GM23338 (cell line): Measurements from ENCODE around the gene ESM1. TPM values are rescaled to one million over a fixed set of nuclear protein-coding genes. Genes with fewer than 3 reads are reported as not detected.
A peak's percentile ranks its signal among the peaks of the same experiment; 100 is the strongest.

ENCODE experiments used
- ATAC-seq: fragments of 200-7000 bp; cut with Tn5 transposase; 3 replicates; pipeline ENCODE4 v1.9.1; 2020
- DNase-seq: peaks from one replicate; pipeline ENCODE4 v3.0.0-alpha.2; 2015; ENCODE audit warnings: low spot score
- H2AFZ ChIP-seq: fragments of 200-600 bp; sonication (generic); 2 replicates; pipeline ENCODE4 v1.8.0; 2016; ENCODE audit warnings: antibody characterized with exemption, mild to moderate bottlenecking, moderate library complexity
- H3F3A ChIP-seq: fragments of 200-600 bp; sonication (generic); replicated peaks from 2 replicates; pipeline ENCODE4 v1.8.0; 2017; ENCODE audit warnings: antibody characterized with exemption, mixed run types, low read depth
- H3K27ac ChIP-seq: fragments of 200-600 bp; sonication (generic); 2 replicates; pipeline ENCODE4 v1.6.1; 2016; ENCODE audit warnings: low read depth
- H3K27me3 ChIP-seq: fragments of 200-600 bp; sonication (generic); 2 replicates; pipeline ENCODE4 v1.8.0; 2016; ENCODE audit warnings: mild to moderate bottlenecking, mixed run types, moderate library complexity; ENCODE audit not compliant: insufficient read depth
- H3K36me3 ChIP-seq: fragments of 200-600 bp; sonication (generic); 2 replicates; pipeline ENCODE4 v1.8.0; 2016; ENCODE audit warnings: mild to moderate bottlenecking; ENCODE audit not compliant: insufficient read depth
- H3K4me1 ChIP-seq: fragments of 200-600 bp; sonication (generic); 2 replicates; pipeline ENCODE4 v1.8.0; 2016; ENCODE audit warnings: mild to moderate bottlenecking, moderate library complexity; ENCODE audit not compliant: insufficient read depth
- H3K4me2 ChIP-seq: fragments of 200-600 bp; sonication (generic); 2 replicates; pipeline ENCODE4 v1.7.1; 2017; ENCODE audit warnings: mixed run types
- H3K4me3 ChIP-seq: fragments of 200-600 bp; sonication (generic); 2 replicates; pipeline ENCODE4 v1.6.1; 2016; ENCODE audit warnings: mixed run types
- H3K79me2 ChIP-seq: fragments of 200-600 bp; sonication (generic); replicated peaks from 2 replicates; pipeline ENCODE4 v1.8.0; 2017; ENCODE audit warnings: mild to moderate bottlenecking; ENCODE audit not compliant: insufficient read depth
- H3K9me2 ChIP-seq: fragments of 200-600 bp; sonication (generic); 2 replicates; pipeline ENCODE4 v1.8.0; 2017; ENCODE audit not compliant: insufficient read depth
- H4K20me1 ChIP-seq: fragments of 200-600 bp; sonication (generic); replicated peaks from 2 replicates; pipeline ENCODE4 v1.8.0; 2017; ENCODE audit warnings: mild to moderate bottlenecking; ENCODE audit not compliant: insufficient read depth
- H3K27ac Mint-ChIP-seq: 2 replicates; pipeline ENCODE4 v1.8.0; 2020; ENCODE audit warnings: inconsistent platforms, mild to moderate bottlenecking, moderate library complexity, mixed read lengths
- H3K27me3 Mint-ChIP-seq: 3 replicates; pipeline ENCODE4 v1.8.0; 2022; ENCODE audit warnings: low read depth, mild to moderate bottlenecking, moderate library complexity, mixed read lengths, inconsistent platforms; ENCODE audit not compliant: insufficient read depth, poor library complexity
- H3K36me3 Mint-ChIP-seq: 3 replicates; pipeline ENCODE4 v1.8.0; 2021; ENCODE audit warnings: low read depth, mild to moderate bottlenecking, inconsistent platforms, moderate library complexity, mixed read lengths
- H3K4me1 Mint-ChIP-seq: 3 replicates; pipeline ENCODE4 v1.8.0; 2020; ENCODE audit warnings: mild to moderate bottlenecking, inconsistent platforms, mixed read lengths
- H3K4me3 Mint-ChIP-seq: 3 replicates; pipeline ENCODE4 v1.8.0; 2021; ENCODE audit warnings: moderate library complexity, mild to moderate bottlenecking, inconsistent platforms, mixed read lengths
- H3K9me3 Mint-ChIP-seq: 3 replicates; pipeline ENCODE4 v1.8.0; 2020; ENCODE audit warnings: moderate library complexity, mild to moderate bottlenecking, inconsistent platforms, mixed read lengths
- CREB1 ChIP-seq: fragments of 250-450 bp; sonication (Bioruptor Pico); IDR thresholded peaks from 2 replicates; pipeline ENCODE4 v1.5.0; 2020; ENCODE audit warnings: low read depth, mild to moderate bottlenecking, moderate library complexity
- EZH2 ChIP-seq: fragments of 200-600 bp; sonication (generic); IDR thresholded peaks from one replicate; pipeline ENCODE4 v1.8.0; 2017; ENCODE audit warnings: antibody characterized with exemption, mild to moderate bottlenecking, low read depth; ENCODE audit not compliant: unreplicated experiment
- EZH2phosphoT487 ChIP-seq: fragments of 200-600 bp; sonication (generic); IDR thresholded peaks from one replicate; pipeline ENCODE4 v1.8.1; 2018; ENCODE audit warnings: antibody characterized with exemption; ENCODE audit not compliant: unreplicated experiment
- JUNB ChIP-seq: IDR thresholded peaks from one replicate; pipeline ENCODE4 v1.6.1; 2016; ENCODE audit warnings: antibody characterized with exemption; ENCODE audit not compliant: unreplicated experiment
- POLR2AphosphoS5 ChIP-seq: IDR thresholded peaks from 2 replicates; pipeline ENCODE4 v1.6.1; 2016; ENCODE audit warnings: antibody characterized with exemption, low read depth
- STAT1 ChIP-seq: IDR thresholded peaks from one replicate; pipeline ENCODE4 v1.6.1; 2016; ENCODE audit warnings: antibody characterized with exemption; ENCODE audit not compliant: unreplicated experiment
- ZNF114 ChIP-seq: fragments of 250-450 bp; sonication (Bioruptor Pico); IDR thresholded peaks from 2 replicates; pipeline ENCODE4 v1.5.0; 2020; ENCODE audit warnings: mild to moderate bottlenecking, moderate library complexity
- ZNF331 ChIP-seq: fragments of 250-450 bp; sonication (Bioruptor Pico); IDR thresholded peaks from 2 replicates; pipeline ENCODE4 v1.5.0; 2020; ENCODE audit warnings: low read depth, mild to moderate bottlenecking, moderate library complexity
- polyA plus RNA-seq: library from polyadenylated mRNA; unstranded; fragments of >200 nt; fragmentation: Nextera tagmentation; extraction: Ambion mirVana; gene quantifications from 2 replicates; pipeline ENCODE4 v1.2.1, GENCODE V29; 2016
- total RNA-seq: library from RNA; depleted of rRNA; stranded (reverse); fragments of >200 nt; shearing (Covaris generic); gene quantifications from 2 replicates; pipeline ENCODE4 v1.2.3, GENCODE V29; 2014
- TF ChIP-seq, protein P1 (sequence below): IDR thresholded peaks from one replicate; pipeline ENCODE4 v1.6.1; 2018; ENCODE audit warnings: antibody characterized with exemption; ENCODE audit not compliant: unreplicated experiment
- TF ChIP-seq, protein P2 (sequence below): IDR thresholded peaks from 2 replicates; pipeline ENCODE4 v1.6.1; 2016; ENCODE audit warnings: antibody characterized with exemption
- TF ChIP-seq, protein P3 (sequence below), 2 experiments: fragments of 200-600 bp in 1 of 2; sonication (generic) in 1 of 2; conservative IDR thresholded peaks; 2 replicates each; pipeline versions ENCODE4 v1.5.1 to v1.6.1; 2016 to 2017; ENCODE audit warnings: antibody characterized with exemption in 2 of 2, low read depth in 2 of 2, mild to moderate bottlenecking in 2 of 2, moderate library complexity in 1 of 2

Gene ESM1
- total and polyA plus RNA-seq, 2 experiments from 2014 or later, result 0.14 TPM; not detected in 1

DNA sequence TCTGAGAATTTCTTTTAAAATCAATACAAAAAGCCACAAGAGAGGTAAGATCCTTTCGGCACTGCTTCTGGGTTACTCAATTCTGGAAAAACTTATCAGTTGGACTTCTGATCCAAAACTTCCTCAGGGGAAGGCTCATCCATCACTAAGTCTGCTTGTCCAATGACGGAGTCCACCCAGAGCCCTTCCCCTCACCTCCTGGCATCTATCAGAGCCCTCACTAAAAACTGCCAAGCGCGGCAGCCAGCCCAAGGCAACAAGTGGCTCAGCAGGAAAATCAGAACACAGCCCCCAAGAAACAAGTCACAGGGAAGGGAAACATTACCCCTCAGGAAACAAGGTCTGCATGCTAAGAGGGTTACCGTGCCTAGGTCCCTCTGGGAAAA lies 869 bp upstream of the ESM1 start (continued):
- TF ChIP-seq, protein P1, sequence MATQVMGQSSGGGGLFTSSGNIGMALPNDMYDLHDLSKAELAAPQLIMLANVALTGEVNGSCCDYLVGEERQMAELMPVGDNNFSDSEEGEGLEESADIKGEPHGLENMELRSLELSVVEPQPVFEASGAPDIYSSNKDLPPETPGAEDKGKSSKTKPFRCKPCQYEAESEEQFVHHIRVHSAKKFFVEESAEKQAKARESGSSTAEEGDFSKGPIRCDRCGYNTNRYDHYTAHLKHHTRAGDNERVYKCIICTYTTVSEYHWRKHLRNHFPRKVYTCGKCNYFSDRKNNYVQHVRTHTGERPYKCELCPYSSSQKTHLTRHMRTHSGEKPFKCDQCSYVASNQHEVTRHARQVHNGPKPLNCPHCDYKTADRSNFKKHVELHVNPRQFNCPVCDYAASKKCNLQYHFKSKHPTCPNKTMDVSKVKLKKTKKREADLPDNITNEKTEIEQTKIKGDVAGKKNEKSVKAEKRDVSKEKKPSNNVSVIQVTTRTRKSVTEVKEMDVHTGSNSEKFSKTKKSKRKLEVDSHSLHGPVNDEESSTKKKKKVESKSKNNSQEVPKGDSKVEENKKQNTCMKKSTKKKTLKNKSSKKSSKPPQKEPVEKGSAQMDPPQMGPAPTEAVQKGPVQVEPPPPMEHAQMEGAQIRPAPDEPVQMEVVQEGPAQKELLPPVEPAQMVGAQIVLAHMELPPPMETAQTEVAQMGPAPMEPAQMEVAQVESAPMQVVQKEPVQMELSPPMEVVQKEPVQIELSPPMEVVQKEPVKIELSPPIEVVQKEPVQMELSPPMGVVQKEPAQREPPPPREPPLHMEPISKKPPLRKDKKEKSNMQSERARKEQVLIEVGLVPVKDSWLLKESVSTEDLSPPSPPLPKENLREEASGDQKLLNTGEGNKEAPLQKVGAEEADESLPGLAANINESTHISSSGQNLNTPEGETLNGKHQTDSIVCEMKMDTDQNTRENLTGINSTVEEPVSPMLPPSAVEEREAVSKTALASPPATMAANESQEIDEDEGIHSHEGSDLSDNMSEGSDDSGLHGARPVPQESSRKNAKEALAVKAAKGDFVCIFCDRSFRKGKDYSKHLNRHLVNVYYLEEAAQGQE, result no peak
- TF ChIP-seq CREB1 (CRISPR knock-in tag), result no peak
- TF ChIP-seq, protein P2, sequence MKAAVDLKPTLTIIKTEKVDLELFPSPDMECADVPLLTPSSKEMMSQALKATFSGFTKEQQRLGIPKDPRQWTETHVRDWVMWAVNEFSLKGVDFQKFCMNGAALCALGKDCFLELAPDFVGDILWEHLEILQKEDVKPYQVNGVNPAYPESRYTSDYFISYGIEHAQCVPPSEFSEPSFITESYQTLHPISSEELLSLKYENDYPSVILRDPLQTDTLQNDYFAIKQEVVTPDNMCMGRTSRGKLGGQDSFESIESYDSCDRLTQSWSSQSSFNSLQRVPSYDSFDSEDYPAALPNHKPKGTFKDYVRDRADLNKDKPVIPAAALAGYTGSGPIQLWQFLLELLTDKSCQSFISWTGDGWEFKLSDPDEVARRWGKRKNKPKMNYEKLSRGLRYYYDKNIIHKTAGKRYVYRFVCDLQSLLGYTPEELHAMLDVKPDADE, result no peak
- TF ChIP-seq, protein P3, sequence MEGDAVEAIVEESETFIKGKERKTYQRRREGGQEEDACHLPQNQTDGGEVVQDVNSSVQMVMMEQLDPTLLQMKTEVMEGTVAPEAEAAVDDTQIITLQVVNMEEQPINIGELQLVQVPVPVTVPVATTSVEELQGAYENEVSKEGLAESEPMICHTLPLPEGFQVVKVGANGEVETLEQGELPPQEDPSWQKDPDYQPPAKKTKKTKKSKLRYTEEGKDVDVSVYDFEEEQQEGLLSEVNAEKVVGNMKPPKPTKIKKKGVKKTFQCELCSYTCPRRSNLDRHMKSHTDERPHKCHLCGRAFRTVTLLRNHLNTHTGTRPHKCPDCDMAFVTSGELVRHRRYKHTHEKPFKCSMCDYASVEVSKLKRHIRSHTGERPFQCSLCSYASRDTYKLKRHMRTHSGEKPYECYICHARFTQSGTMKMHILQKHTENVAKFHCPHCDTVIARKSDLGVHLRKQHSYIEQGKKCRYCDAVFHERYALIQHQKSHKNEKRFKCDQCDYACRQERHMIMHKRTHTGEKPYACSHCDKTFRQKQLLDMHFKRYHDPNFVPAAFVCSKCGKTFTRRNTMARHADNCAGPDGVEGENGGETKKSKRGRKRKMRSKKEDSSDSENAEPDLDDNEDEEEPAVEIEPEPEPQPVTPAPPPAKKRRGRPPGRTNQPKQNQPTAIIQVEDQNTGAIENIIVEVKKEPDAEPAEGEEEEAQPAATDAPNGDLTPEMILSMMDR (conservative IDR thresholded peaks at IDR 0.05; ENCODE audit: low read depth in 2 of 2), result no peak
- TF ChIP-seq STAT1, result no peak
- no peak for TF ChIP-seq EZH2phosphoT487

DNA sequence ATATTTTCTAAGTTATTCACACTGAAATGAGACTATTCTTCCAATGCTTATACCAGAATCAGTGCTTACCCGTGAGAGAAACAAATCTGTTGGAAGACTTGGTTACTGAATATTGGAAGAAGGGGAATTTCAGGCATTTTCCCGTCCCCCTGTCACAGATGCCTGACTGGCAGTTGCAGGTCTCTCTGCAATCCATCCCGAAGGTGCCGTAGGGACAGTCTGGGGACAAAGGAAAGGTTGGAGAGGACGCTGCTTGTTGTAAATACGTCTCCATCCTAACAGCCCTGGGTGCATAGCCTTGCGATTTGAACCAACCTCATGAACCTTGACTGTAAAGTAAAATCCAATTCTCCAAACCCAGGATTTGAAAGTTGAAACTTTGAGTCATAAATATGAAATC lies 3.5 kb downstream of the ESM1 start:
- peak overlapping the region; percentile 16; the same call in 1 of the 2 replicates for H2AFZ ChIP-seq
- Mint-ChIP-seq H3K36me3 (no peaks in the 10 kb centered on the region), H3K9me3 (no peaks in the 10 kb centered on the region), H3K27me3 (peaks cover 9% of the 10 kb centered on the region), H3K27ac (no peak overlapping the region), H3K4me3 (no peak overlapping the region), H3K4me1 (peaks cover 22% of the 10 kb centered on the region)
- H3K4me1 ChIP-seq, result peaks cover 16% of the 10 kb centered on the region
- TF ChIP-seq, protein P3 (conservative IDR thresholded peaks at IDR 0.05; ENCODE audit: low read depth in 2 of 2), result no peak
- TF ChIP-seq, protein P1, result no peak
- TF ChIP-seq, protein P2, result no peak
- TF ChIP-seq CREB1 (CRISPR knock-in tag) (no peak), POLR2AphosphoS5 (no peak), STAT1 (no peak), ZNF331 (CRISPR knock-in tag) (no peak), EZH2 (no peak), ZNF114 (no peak), JUNB (no peak)
- no peak overlapping the region for H3K27ac ChIP-seq
- H3K79me2 ChIP-seq, result no peaks in the 10 kb centered on the region
- no peak overlapping the region for H3K4me2 ChIP-seq
- peak; percentile 30 for DNase-seq
- ATAC-seq, result peak; percentile 42; the same call in 2 of the 3 replicates
- H3F3A ChIP-seq, result no peaks in the 10 kb centered on the region
- H3K27me3 ChIP-seq, result no peaks in the 10 kb centered on the region
- no peak overlapping the region for H3K4me3 ChIP-seq
- no peaks in the 10 kb centered on the region for H3K36me3 ChIP-seq
- H3K9me2 ChIP-seq, result no peaks in the 10 kb centered on the region
- no peaks in the 10 kb centered on the region for H4K20me1 ChIP-seq
